Transverse colon (tissue), 4 donors: Measurements from ENCODE around the gene RSAD1. TPM values are rescaled to one million over a fixed set of nuclear protein-coding genes. Genes with fewer than 3 reads are reported as not detected.

Experiments used
- DNase-seq: peaks from one replicate; pipeline ENCODE4 v3.0.0-alpha.2; 2019
- H3K27ac ChIP-seq, 4 donors: fragments of 200-600 bp; sonication (generic); 2 replicates each; pipeline ENCODE4 v1.5.1; 2016 to 2018; ENCODE audit warnings: inconsistent platforms in 4 of 4
- H3K27me3 ChIP-seq: fragments of 200-600 bp; sonication (generic); 2 replicates; pipeline ENCODE4 v1.5.1; 2017; ENCODE audit warnings: inconsistent platforms
- H3K36me3 ChIP-seq, 4 donors: fragments of 200-600 bp; sonication (generic); 2 replicates each; pipeline ENCODE4 v1.5.1; 2017 to 2019; ENCODE audit warnings: inconsistent platforms in 4 of 4
- H3K4me1 ChIP-seq, 4 donors: fragments of 200-600 bp; sonication (generic); 2 replicates each; pipeline ENCODE4 v1.5.1; 2017 to 2020; ENCODE audit warnings: inconsistent platforms in 4 of 4
- H3K4me3 ChIP-seq, 4 donors: fragments of 200-600 bp; sonication (generic); 1 replicate in 1 of 4; 2 replicates in 3 of 4; pipeline versions ENCODE4 v1.5.1 to v1.6.1; 2017 to 2019; ENCODE audit warnings: inconsistent platforms in 4 of 4
- H3K9me3 ChIP-seq, 2 donors: fragments of 200-600 bp; sonication (generic); 2 replicates each; pipeline ENCODE4 v1.5.1; 2017 to 2019; ENCODE audit warnings: inconsistent platforms in 2 of 2
- EP300 ChIP-seq: sonication (generic); formaldehyde crosslinking; IDR thresholded peaks from one replicate; pipeline ENCODE4 v1.6.1; 2017; ENCODE audit warnings: antibody characterized with exemption, low read depth
- POLR2A ChIP-seq: fragments of 450-650 bp; IDR thresholded peaks from one replicate; pipeline ENCODE4 v1.6.1; 2016; ENCODE audit warnings: antibody characterized with exemption, mild to moderate bottlenecking, moderate library complexity
- POLR2AphosphoS5 ChIP-seq, 3 donors: sonication (generic); formaldehyde crosslinking; IDR thresholded peaks; one replicate each; pipeline ENCODE4 v1.6.1; 2016; ENCODE audit warnings: antibody characterized with exemption in 3 of 3
- WGBS, 2 donors: methylation state at CpG; one replicate each; pipeline ENCODE4 v1.1.5; 2018; ENCODE audit warnings: low coverage in 1 of 2; 5-methylcytosine and 5-hydroxymethylcytosine counted together
- in situ Hi-C, 4 donors: fragments of 200-750 bp; cut with MboI; loops; one replicate each; pipeline versions ENCODE4 v1.15.0 to v1.15.1; 2017; ENCODE audit warnings: low sequenced_read_pairs in 3 of 4, low pct_ligation_motif_present in 1 of 4, low pct_unique_long_range_greater_than_20kb in 1 of 4
- intact Hi-C: fragments of 100-400 bp; cut with DNase I; formaldehyde crosslinking; loops from one replicate; pipeline ENCODE4 v1.15.1; 2023; ENCODE audit warnings: low total_unique reads
- total RNA-seq, 4 donors: library from RNA; depleted of rRNA; stranded (reverse); fragments of >200 nt; gene quantifications; one replicate each; pipeline ENCODE4 v1.1.0, GENCODE V29; 2016
- TF ChIP-seq, protein P1 (sequence below), 5 experiments: fragments of 200-600 bp in 3 of 5; fragments of 450-650 bp in 2 of 5; sonication (generic) in 3 of 5; IDR thresholded peaks; 1 replicate in 2 of 5; 2 replicates in 3 of 5; pipeline ENCODE4 v1.5.1; 2016 to 2017; ENCODE audit warnings: antibody characterized with exemption in 5 of 5, inconsistent platforms in 3 of 5, mild to moderate bottlenecking in 2 of 5, moderate library complexity in 1 of 5

The RSAD1 gene
- total RNA-seq, 4 donors from 2014 or later, result 19.1 to 35.6 (median 28.2) TPM

- Histone ChIP-seq H3K36me3 (no peaks in the 10 kb centered on the region), H3K4me3 (no peak overlapping the region), H3K27ac (no peak overlapping the region), H3K27me3 (no peaks in the 10 kb centered on the region), H3K9me3 (no peaks in the 10 kb centered on the region), H3K4me1 (peaks cover 0 to 14% (median 0%) of the 10 kb centered on the region in 4 donors)
- intact Hi-C loops (no loop called here), in situ Hi-C loops (no loop called here)
- WGBS, 2 donors, result 80% methylated on average over 2 of the region's 2 CpGs; no CpG with 5 or more reads in 1 of the 2 donors
- DNase-seq, result no peak
- no peak for TF ChIP-seq POLR2AphosphoS5 (IDR thresholded peaks at IDR 0.05)
- TF ChIP-seq EP300, result no peak
- TF ChIP-seq, protein P1, sequence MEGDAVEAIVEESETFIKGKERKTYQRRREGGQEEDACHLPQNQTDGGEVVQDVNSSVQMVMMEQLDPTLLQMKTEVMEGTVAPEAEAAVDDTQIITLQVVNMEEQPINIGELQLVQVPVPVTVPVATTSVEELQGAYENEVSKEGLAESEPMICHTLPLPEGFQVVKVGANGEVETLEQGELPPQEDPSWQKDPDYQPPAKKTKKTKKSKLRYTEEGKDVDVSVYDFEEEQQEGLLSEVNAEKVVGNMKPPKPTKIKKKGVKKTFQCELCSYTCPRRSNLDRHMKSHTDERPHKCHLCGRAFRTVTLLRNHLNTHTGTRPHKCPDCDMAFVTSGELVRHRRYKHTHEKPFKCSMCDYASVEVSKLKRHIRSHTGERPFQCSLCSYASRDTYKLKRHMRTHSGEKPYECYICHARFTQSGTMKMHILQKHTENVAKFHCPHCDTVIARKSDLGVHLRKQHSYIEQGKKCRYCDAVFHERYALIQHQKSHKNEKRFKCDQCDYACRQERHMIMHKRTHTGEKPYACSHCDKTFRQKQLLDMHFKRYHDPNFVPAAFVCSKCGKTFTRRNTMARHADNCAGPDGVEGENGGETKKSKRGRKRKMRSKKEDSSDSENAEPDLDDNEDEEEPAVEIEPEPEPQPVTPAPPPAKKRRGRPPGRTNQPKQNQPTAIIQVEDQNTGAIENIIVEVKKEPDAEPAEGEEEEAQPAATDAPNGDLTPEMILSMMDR (IDR thresholded peaks at IDR 0.05), result no peak
- no peak for TF ChIP-seq POLR2A
Measured at GRCh38 chr17:50521514-50521913, 42.9 kb downstream of the RSAD1 start.

- Histone ChIP-seq H3K27ac (no peak overlapping the region), H3K27me3 (no peaks in the 10 kb centered on the region), H3K4me3 (no peak overlapping the region), H3K9me3 (no peaks in the 10 kb centered on the region), H3K36me3 (no peaks in the 10 kb centered on the region), H3K4me1 (peaks cover 0 to 9% (median 0%) of the 10 kb centered on the region in 4 donors)
- WGBS, 2 donors, result 92 to 100% methylated on average over 1 to 10 of the region's 10 CpGs
- DNase-seq, result no peak
- in situ Hi-C loops, result no loop called here
- TF ChIP-seq, protein P1 (IDR thresholded peaks at IDR 0.05), result no peak
- TF ChIP-seq POLR2AphosphoS5 (IDR thresholded peaks at IDR 0.05) (no peak), EP300 (no peak), POLR2A (no peak)
- intact Hi-C loops, result no loop called here
Measured at GRCh38 chr17:50522766-50523165, 44.1 kb downstream of the RSAD1 start.

DNA sequence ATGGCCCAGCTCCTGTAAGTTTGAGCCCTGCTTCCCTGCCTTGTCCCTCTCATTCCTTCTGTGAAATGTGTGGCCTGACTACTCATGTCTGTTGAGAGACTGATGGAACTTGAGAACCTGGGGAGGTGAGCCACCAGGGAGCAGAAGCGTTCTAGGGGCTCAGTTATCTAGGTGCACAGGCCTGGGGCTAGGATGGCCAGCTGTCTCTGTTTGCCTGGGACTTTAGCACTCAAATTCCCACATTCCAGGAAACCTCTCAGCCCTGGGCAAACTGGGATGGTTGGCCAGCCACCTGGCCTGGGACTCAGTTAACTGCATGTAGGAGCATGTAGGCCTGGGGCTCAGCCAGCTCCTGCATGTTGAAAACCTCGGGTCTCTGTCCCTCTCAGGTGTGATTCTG, 44.5 kb downstream of the RSAD1 start:
- no peaks in the 10 kb centered on the region for H3K36me3 ChIP-seq
- DNase-seq, result no peak
- peaks cover 0 to 8% (median 0%) of the 10 kb centered on the region in 4 donors for H3K4me1 ChIP-seq
- H3K27me3 ChIP-seq, result no peaks in the 10 kb centered on the region
- no peaks in the 10 kb centered on the region for H3K9me3 ChIP-seq
- TF ChIP-seq EP300, result no peak
- TF ChIP-seq POLR2AphosphoS5 (IDR thresholded peaks at IDR 0.05), result no peak
- TF ChIP-seq, protein P1 (IDR thresholded peaks at IDR 0.05), result no peak
- no peak for TF ChIP-seq POLR2A
- H3K27ac ChIP-seq, result no peak overlapping the region
- H3K4me3 ChIP-seq, result no peak overlapping the region
- in situ Hi-C loops, result no loop called here
- intact Hi-C loops, result no loop called here
- WGBS, 2 donors, result 83% methylated on average over 2 of the region's 2 CpGs; no CpG with 5 or more reads in 1 of the 2 donors

GRCh38 chr17:50524838-50525237, 46.2 kb downstream of the RSAD1 start:
- no peak for TF ChIP-seq POLR2A
- no peak for TF ChIP-seq EP300
- TF ChIP-seq POLR2AphosphoS5 (IDR thresholded peaks at IDR 0.05), result no peak
- TF ChIP-seq, protein P1 (IDR thresholded peaks at IDR 0.05), result no peak
- in situ Hi-C loops (loop anchor here in 2 of 4 donors (25.0 kb wide), 2 partner anchors 312 to 437 kb away; partner anchors contain the start of gene WFIKKN2 (in 1 of the 2)), intact Hi-C loops (no loop called here)
- Histone ChIP-seq H3K4me1 (no peaks in the 10 kb centered on the region), H3K9me3 (no peaks in the 10 kb centered on the region), H3K36me3 (no peaks in the 10 kb centered on the region), H3K27me3 (no peaks in the 10 kb centered on the region), H3K27ac (no peak overlapping the region), H3K4me3 (no peak overlapping the region)
- WGBS, 2 donors, result 92% methylated on average over 18 of the region's 18 CpGs; no CpG with 5 or more reads in 1 of the 2 donors
- DNase-seq, result no peak
